Esophagus squamous epithelium (tissue), 5 donors: ENCODE results near the gene MOK. TPM values are rescaled to one million over a fixed set of nuclear protein-coding genes. Genes with fewer than 3 reads are reported as not detected.
A peak's percentile ranks its signal among the peaks of the same experiment; 100 is the strongest.

Experiments used
- DNase-seq: peaks from one replicate; lab custom pipeline; 2025; lab: John Stamatoyannopoulos, UW
- H3K27ac ChIP-seq, 4 donors: fragments of 200-600 bp; sonication (generic); one replicate each; pipeline ENCODE4 v1.5.1; 2016 to 2019; ENCODE audit warnings: mild to moderate bottlenecking in 1 of 4
- H3K27me3 ChIP-seq, 4 donors: fragments of 200-600 bp; sonication (generic); 1 replicate in 3 of 4; 2 replicates in 1 of 4; pipeline versions ENCODE4 v1.5.1 to v1.6.0; 2017 to 2021; ENCODE audit warnings: antibody characterized with exemption in 1 of 4
- H3K36me3 ChIP-seq, 3 donors: fragments of 200-600 bp; sonication (generic); one replicate each; pipeline ENCODE4 v1.5.1; 2016 to 2019
- H3K4me1 ChIP-seq, 3 donors: fragments of 200-600 bp; sonication (generic); one replicate each; pipeline ENCODE4 v1.5.1; 2017 to 2019
- H3K4me3 ChIP-seq, 4 donors: fragments of 200-600 bp; sonication (generic); 1 replicate in 3 of 4; 2 replicates in 1 of 4; pipeline ENCODE4 v1.5.1; 2016 to 2019; ENCODE audit warnings: mild to moderate bottlenecking in 2 of 4, moderate library complexity in 1 of 4
- H3K9me3 ChIP-seq, 3 donors: fragments of 200-600 bp; sonication (generic); one replicate each; pipeline ENCODE4 v1.5.1; 2016 to 2019
- CTCF ChIP-seq, 6 experiments: fragments of 450-650 bp in 4 of 6; fragments of 200-600 bp in 2 of 6; sonication (generic) in 2 of 6; IDR thresholded peaks; one replicate each; pipeline ENCODE4 v1.5.1; 2016 to 2019; ENCODE audit warnings: antibody characterized with exemption in 6 of 6, mild to moderate bottlenecking in 4 of 6, moderate library complexity in 4 of 6
- POLR2A ChIP-seq, 4 donors: fragments of 450-650 bp; IDR thresholded peaks; one replicate each; pipeline ENCODE4 v1.6.1; 2017; ENCODE audit warnings: antibody characterized with exemption in 4 of 4, mild to moderate bottlenecking in 4 of 4, moderate library complexity in 3 of 4
- WGBS, 2 donors: methylation state at CpG; one replicate each; pipeline ENCODE4 v1.1.5; 2018; 5-methylcytosine and 5-hydroxymethylcytosine counted together
- intact Hi-C: fragments of 100-400 bp; cut with DNase I; formaldehyde crosslinking; loops from one replicate; pipeline ENCODE4 v1.15.0; 2022
- total RNA-seq, 4 donors: library from RNA; depleted of rRNA; stranded (reverse); fragments of >200 nt; gene quantifications; one replicate each; pipeline ENCODE4 v1.1.0, GENCODE V29; 2016
- donor health status: DM: yes; HTN: yes; CAD: no.

Gene MOK
- total RNA-seq, 4 donors from 2014 or later, result 6.2 to 8.3 (median 6.4) TPM

- no peak for DNase-seq
- WGBS, 2 donors, result 65 to 75% methylated on average over 2 of the region's 2 CpGs
- no peaks in the 10 kb centered on the region for H3K9me3 ChIP-seq
Measured at GRCh38 chr14:102283631-102284129, 21.3 kb downstream of the MOK start.

DNA sequence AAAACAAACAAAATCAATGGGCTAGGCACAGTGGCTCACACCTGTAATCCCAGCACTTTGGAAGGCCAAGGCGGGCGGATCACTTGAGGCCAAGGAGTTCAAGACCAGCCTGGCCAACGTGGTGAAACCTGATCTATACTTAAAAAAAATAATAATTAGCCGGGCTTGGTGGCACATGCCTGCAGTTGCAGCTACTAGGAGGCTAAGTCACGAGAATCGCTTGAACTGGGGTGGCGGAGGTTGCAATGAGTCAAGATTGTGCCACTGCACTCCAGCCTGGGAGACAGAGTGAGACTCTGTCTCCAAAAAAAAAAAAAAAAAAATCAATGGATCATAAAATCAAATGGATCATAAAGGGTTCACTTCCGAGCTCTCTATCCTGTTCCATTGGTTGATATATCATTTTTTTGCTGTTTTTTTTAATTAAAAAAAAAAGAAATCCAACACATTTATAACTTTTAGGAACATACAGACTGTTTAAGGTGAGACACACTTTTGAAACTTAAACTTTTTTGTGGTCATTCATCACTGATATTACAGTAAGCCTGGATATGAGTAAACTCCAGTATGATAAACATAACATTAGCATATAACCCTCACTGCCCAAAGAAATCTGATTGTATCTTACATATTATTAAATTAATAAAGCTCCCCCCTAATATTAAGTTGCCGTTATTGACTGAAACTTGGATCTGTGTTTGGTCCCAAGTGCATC is 22.1 kb downstream of the MOK start:
- whole genome bisulfite sequencing, 2 donors, result 77 to 80% methylated on average over 9 of the region's 9 CpGs
- Histone ChIP-seq H3K36me3 (no peaks in the 10 kb centered on the region), H3K27ac (no peak overlapping the region), H3K4me1 (peaks cover 0 to 27% (median 4%) of the 10 kb centered on the region in 3 donors), H3K27me3 (no peaks in the 10 kb centered on the region), H3K4me3 (no peak overlapping the region), H3K9me3 (no peaks in the 10 kb centered on the region)
- DNase-seq, result no peak
- intact Hi-C loops, result no loop called here
- TF ChIP-seq CTCF (IDR thresholded peaks at IDR 0.05), result no peak

More at GRCh38 chr14:102283631-102284129, 21.3 kb downstream of the MOK start:
- Histone ChIP-seq H3K27ac (no peak overlapping the region), H3K4me1 (peaks cover 0 to 23% (median 4%) of the 10 kb centered on the region in 3 donors), H3K4me3 (no peak overlapping the region), H3K36me3 (no peaks in the 10 kb centered on the region), H3K27me3 (no peaks in the 10 kb centered on the region)
- TF ChIP-seq CTCF (IDR thresholded peaks at IDR 0.05), result no peak
- TF ChIP-seq POLR2A (IDR thresholded peaks at IDR 0.05), result no peak
- intact Hi-C loops, result no loop called here

DNA sequence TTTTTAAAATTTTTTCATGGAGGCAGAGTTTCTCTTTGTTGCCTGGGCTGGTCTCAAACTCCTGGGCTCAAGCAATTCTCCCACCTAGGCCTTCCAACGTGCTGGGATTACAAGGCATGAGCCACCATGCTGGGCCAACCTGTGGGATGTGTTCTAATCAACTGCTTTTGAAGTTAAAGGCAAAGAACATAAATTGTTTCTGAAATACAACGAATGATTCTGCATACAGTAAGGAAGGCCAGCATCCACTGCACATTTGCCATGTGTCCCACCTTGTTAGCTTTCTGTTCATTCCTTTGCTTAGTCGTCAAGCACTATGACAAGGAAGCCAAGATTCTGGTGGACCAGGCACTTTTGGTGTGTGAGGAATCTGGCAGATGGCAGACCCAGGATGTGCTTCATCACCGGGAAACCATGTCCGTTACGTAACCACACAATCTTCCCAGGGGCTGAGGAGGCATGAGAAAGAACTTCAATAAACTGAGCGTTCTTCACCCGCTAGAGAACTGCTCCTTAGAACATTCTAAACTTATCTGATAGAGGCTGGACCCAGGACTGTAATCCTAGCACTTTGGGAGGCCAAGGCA is 24.5 kb downstream of the MOK start:
- DNase-seq, result no peak
- Histone ChIP-seq H3K36me3 (no peaks in the 10 kb centered on the region), H3K4me3 (no peak overlapping the region), H3K27ac (peak overlapping the region in 3 of 4 donors; percentile 1 to 67 (median 66)), H3K4me1 (peaks cover 0 to 27% (median 4%) of the 10 kb centered on the region in 3 donors), H3K9me3 (no peaks in the 10 kb centered on the region), H3K27me3 (no peaks in the 10 kb centered on the region)
- intact Hi-C loops, result no loop called here
- 52 to 78% methylated on average over 8 of the region's 8 CpGs for whole genome bisulfite sequencing, 2 donors
- no peak for TF ChIP-seq CTCF (IDR thresholded peaks at IDR 0.05)
- no peak for TF ChIP-seq POLR2A (IDR thresholded peaks at IDR 0.05)

- Histone ChIP-seq H3K36me3 (no peaks in the 10 kb centered on the region), H3K9me3 (no peaks in the 10 kb centered on the region), H3K27me3 (no peaks in the 10 kb centered on the region), H3K27ac (peak overlapping the region in 3 of 4 donors; percentile 1 to 67 (median 66)), H3K4me3 (no peak overlapping the region), H3K4me1 (peaks cover 0 to 27% (median 4%) of the 10 kb centered on the region in 3 donors)
- intact Hi-C loops, result no loop called here
- 23 to 60% methylated on average over 4 to 8 of the region's 8 CpGs for WGBS, 2 donors
- no peak for TF ChIP-seq POLR2A (IDR thresholded peaks at IDR 0.05)
- TF ChIP-seq CTCF (IDR thresholded peaks at IDR 0.05), result peak in 1 of 6 experiments; percentile 11
- no peak for DNase-seq
Measured at GRCh38 chr14:102279688-102280348, 25.1 kb downstream of the MOK start.
